ACHN (cell line): ENCODE results near the gene NDUFV2.

Source experiments
- DNase-seq: peaks from one replicate; pipeline ENCODE4 v3.0.0-alpha.2; 2015
- in situ Hi-C: cut with HindIII; loops from 2 replicates; pipeline ENCODE4 v1.10.0; 2017; ENCODE audit warnings: low sequenced_read_pairs, low pct_ligation_motif_present, low pct_unique_long_range_greater_than_20kb

Gene NDUFV2

DNA sequence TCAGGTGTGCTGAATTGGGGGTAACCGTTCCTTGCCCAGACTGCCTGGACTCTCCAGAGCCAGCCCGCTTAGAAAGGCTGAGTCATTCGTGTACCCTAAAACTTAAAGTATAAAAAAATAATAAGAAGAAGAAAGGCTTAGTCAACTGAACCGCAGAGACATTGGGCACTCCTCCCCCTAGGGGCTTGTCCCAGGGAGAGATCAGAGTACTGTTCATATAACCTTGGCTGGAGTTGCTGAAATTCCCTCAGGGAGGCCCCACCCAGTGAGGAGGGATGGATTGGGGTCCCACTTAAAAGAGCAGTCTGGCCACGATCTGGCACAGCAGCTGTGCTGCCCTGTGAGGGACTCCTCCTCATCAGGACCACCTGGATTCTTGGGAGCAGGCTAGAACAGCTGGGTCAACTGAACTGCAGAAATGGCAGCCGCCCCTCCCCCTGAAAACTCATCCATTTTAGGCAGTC is 71.3 kb downstream of the NDUFV2 start:
- in situ Hi-C loops, result no loop called here
- no peak for DNase-seq

DNA sequence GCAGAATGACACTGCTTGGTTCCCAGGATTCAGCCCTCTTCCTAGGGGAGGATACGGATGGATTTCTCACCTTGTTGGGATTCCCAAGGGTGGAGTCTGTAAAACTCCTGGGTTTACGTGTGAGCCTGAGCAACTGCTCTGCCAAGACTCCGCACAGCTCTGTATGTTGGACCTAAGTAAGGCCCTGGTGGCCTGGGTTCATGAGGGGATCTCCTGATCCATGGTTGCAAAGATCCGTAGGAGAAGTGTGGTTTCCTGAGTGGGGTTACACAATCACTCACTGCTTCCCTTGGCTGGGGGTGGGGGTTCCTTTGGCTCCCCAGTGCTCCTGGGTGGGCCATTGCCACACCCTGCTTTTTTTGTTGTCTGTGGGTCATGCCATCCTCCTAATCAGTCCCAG is 71.8 kb downstream of the NDUFV2 start:
- in situ Hi-C loops, result no loop called here

DNA sequence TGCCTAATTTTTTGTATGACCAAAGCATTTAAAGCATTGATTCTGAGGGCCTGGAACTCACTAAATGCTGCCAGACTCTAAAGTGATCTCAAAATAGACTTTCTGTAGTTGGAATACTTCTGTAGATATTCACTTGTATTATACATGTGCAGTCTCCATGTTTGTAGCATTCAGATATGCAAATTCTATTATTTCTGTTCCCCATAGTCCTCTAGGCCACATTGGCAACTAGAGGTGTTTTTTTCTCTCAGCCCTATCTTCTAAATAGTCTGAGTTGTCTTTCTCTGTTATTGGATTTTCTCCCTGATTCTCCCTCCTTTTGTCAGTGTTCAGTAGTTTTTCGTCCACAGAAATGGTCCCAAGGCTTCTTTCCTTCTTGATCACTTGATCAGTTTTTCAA is 72.6 kb downstream of the NDUFV2 start:
- DNase-seq, result no peak
- in situ Hi-C loops, result no loop called here

More for the DNA sequence above, 71.8 kb downstream of the NDUFV2 start:
- DNase-seq, result no peak

DNA sequence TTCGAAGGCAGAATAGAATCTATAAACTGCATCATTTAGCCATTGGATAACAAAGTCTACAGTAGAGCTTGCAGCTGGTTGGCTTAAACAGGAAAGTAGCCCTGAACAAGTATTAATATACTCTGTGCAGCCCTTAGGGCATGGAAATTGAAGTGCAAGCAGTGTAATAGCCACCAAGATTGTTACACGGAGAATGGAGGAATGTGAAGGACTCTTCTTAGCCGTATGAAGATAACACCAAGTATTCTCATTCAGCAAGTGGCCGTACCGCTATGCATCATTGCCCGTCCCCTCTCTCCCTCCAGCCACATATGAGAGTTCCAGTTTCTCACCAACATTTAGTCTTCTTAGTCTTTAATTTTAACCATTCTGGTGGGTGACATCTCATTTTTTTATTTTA is 74.5 kb downstream of the NDUFV2 start:
- no peak for DNase-seq
- in situ Hi-C loops, result no loop called here

DNA sequence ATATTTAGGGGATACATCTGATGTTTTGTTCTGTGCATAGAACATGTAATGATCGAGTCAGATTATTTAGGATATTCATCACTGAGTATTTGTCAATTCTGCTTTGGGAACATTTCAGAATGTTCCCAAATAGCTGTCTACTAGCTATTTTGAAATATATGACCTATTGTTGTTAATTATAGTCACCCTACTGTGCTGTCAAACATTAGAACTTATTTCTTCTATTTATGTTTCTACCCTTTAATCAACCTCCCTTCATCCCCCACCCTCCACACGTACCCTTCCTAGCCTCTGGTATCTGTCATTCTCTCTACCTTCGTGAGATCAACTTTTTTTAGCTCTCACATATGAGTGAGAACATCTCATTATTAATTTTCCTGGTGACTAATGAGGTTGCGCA is 75.0 kb downstream of the NDUFV2 start:
- in situ Hi-C loops, result no loop called here
- no peak for DNase-seq

DNA sequence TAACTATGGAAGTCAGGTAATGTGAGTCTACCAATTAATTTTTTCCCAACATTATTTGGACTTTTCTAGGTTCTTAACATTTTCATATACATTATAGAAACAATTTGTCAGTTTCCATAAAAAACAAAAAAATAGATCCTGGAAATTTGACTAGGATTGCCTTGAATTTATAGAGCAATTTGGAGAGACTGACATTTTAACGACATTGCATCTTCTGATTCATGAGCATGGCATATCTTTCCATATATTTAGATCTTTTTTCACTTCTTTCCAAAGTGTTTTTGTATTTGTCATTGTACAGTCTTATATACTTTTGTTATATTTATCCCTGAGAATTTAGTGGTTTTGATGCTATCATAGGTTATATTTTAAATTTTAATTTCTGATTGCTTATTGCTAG is 76.1 kb downstream of the NDUFV2 start:
- DNase-seq, result no peak
- in situ Hi-C loops, result no loop called here

DNA sequence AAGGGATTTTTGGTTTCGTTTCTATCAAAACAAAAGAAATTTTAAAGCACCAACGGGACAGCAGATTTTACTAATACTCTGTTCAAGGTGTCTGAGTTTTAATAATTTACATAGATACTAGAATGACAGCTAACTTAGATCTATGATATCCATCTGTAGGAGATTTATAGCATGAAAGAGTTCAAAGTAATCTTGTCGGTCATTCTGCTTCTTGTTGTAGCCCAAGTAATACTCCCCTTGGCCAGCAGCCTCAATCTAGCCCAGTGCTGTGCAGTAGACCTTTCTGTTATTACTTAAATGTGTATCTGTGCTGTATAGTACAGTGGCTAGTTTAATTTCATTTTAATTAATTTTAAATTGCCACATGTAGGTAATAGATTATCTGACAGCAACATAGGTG is 78.8 kb downstream of the NDUFV2 start:
- in situ Hi-C loops, result no loop called here
- DNase-seq, result no peak

DNA sequence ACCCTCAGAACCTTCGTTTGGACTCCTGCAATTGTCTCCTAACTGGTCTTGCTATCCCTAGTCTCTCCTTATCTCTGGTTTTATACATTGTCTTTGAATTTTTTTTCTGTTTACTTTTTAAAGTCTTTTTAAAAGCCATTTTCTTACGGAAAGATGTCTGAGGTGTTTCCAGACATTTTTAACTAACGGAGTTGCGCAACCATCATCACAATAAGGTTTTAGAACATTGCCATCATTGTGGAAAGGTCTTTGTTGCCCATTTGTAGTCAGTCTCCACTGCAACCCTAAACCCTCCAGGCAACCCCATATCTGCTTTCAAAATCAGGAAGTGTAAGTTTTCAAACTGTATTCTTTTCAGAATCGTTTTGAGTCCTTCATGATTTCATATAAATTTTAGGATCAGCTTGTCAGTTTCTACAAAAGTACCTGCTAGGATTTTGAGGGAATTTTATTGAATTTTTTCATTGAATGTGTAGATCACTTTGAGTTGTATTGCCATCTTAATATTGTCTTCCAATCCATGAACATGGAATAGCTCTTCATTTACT is 80.4 kb downstream of the NDUFV2 start:
- in situ Hi-C loops, result no loop called here
- DNase-seq, result no peak
